ENCODE results near the gene SPDL1. TPM values are rescaled to one million over a fixed set of nuclear protein-coding genes. Genes with fewer than 3 reads are reported as not detected.

SPDL1 gene
- total RNA-seq, 1 donor from 2014 or later, result 4.3 TPM

DNA sequence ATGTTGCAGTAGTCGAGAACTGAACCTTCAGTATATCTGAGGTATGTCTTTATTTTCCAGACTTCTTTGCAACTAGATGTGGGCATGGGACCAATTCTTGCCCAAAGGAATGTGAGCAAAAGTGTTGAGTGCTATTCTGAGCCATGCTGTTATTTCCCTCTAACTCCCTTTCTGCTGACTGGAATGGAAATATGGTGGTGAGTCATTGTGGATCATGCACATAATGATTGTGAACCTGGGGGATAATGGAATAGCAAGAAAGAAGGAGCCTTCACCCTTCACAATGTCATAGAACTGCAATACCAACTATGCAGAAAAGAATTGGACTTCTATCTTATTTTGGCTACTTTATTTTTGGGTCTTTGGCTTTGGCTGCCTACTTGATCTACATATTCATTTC, 43.2 kb downstream of the SPDL1 start:
- intact Hi-C loops (cut with micrococcal nuclease), result no loop called here
- Histone ChIP-seq H3K4me3 (no peak overlapping the region), H3K36me3 (no peaks in the 10 kb centered on the region), H3K27ac (replicated peaks) (no peak overlapping the region), H3K27me3 (ENCODE audit: low read depth) (peaks cover 7% of the 10 kb centered on the region), H3K9me3 (replicated peaks) (peaks cover 4% of the 10 kb centered on the region), H3K4me1 (no peaks in the 10 kb centered on the region)
- no peak for TF ChIP-seq CTCF (IDR thresholded peaks at IDR 0.05; ENCODE audit: borderline replicate concordance)
- DNase-seq, result no peak

DNA sequence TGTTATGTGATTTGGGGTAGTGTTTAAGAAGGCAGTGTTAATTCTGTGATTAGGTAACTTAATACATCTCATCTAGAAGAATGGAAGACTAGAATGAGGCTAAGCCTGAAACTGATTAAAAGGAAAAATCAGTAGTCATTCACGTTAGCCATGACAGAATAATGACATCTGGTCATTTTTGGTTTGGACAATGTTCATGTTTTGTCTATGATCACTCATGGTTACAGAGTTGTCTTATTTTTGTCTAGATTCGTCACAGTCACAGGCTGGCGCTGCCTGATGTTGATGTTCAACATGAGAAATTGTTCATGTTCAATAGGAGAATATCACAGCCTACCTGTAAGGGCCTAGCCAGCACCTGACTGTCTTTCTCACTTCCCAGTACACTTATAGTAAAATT, 44.0 kb downstream of the SPDL1 start:
- TF ChIP-seq CTCF (IDR thresholded peaks at IDR 0.05; ENCODE audit: borderline replicate concordance), result no peak
- DNase-seq, result no peak
- no peak overlapping the region for H3K4me3 ChIP-seq
- no peaks in the 10 kb centered on the region for H3K36me3 ChIP-seq
- H3K27me3 ChIP-seq (ENCODE audit: low read depth), result peaks cover 7% of the 10 kb centered on the region
- H3K27ac ChIP-seq (replicated peaks), result no peak overlapping the region
- intact Hi-C loops (cut with micrococcal nuclease), result no loop called here
- peaks cover 4% of the 10 kb centered on the region for H3K9me3 ChIP-seq (replicated peaks)
- no peaks in the 10 kb centered on the region for H3K4me1 ChIP-seq

GRCh38 chr5:169628892-169629291, 45.3 kb downstream of the SPDL1 start:
- Histone ChIP-seq H3K36me3 (no peaks in the 10 kb centered on the region), H3K27me3 (ENCODE audit: low read depth) (peaks cover 7% of the 10 kb centered on the region), H3K4me3 (no peak overlapping the region), H3K27ac (replicated peaks) (no peak overlapping the region), H3K4me1 (no peaks in the 10 kb centered on the region), H3K9me3 (replicated peaks) (no peaks in the 10 kb centered on the region)
- DNase-seq, result no peak
- no peak for TF ChIP-seq CTCF (IDR thresholded peaks at IDR 0.05; ENCODE audit: borderline replicate concordance)
- intact Hi-C loops (cut with micrococcal nuclease), result no loop called here

- H3K27me3 ChIP-seq (ENCODE audit: low read depth), result peaks cover 7% of the 10 kb centered on the region
- intact Hi-C loops (cut with micrococcal nuclease), result no loop called here
- H3K9me3 ChIP-seq (replicated peaks), result peaks cover 6% of the 10 kb centered on the region
- H3K36me3 ChIP-seq, result no peaks in the 10 kb centered on the region
- H3K4me1 ChIP-seq, result no peaks in the 10 kb centered on the region
- H3K27ac ChIP-seq (replicated peaks), result no peak overlapping the region
- no peak for DNase-seq
- no peak for TF ChIP-seq CTCF (IDR thresholded peaks at IDR 0.05; ENCODE audit: borderline replicate concordance)
- no peak overlapping the region for H3K4me3 ChIP-seq
Measured at GRCh38 chr5:169629847-169630548, 46.4 kb downstream of the SPDL1 start.

GRCh38 chr5:169631360-169631759, 47.8 kb downstream of the SPDL1 start:
- no peak for TF ChIP-seq CTCF (IDR thresholded peaks at IDR 0.05; ENCODE audit: borderline replicate concordance)
- intact Hi-C loops (cut with micrococcal nuclease), result no loop called here
- Histone ChIP-seq H3K4me1 (no peaks in the 10 kb centered on the region), H3K27ac (replicated peaks) (no peak overlapping the region), H3K4me3 (no peak overlapping the region), H3K36me3 (no peaks in the 10 kb centered on the region), H3K9me3 (replicated peaks) (peaks cover 6% of the 10 kb centered on the region), H3K27me3 (ENCODE audit: low read depth) (peaks cover 11% of the 10 kb centered on the region)
- no peak for DNase-seq
